NCI-H1930 (cell line): Measurements from ENCODE around the gene THSD8.

Experiments used
- DNase-seq, 2 experiments: peaks; one replicate each; lab custom pipeline; 2025; lab: John Stamatoyannopoulos, UW

Gene THSD8

GRCh38 chr19:12801466-12802266 is at the start of gene THSD8, which contains the start of gene PRDX2:
THSD8 (plus strand) TSS chr19:12802069; CDS start chr19:12802072, 3 bp downstream.
PRDX2 (minus strand) TSS chr19:12801800; CDS start chr19:12801261, 539 bp downstream.
- peak; percentile 54 to 59 for DNase-seq

GRCh38 chr19:12754465-12755196 is 47.2 kb upstream of the THSD8 start:
- no peak for DNase-seq

GRCh38 chr19:12756150-12756883 is 45.6 kb upstream of the THSD8 start:
- no peak for DNase-seq

- peak; percentile 34 to 72 for DNase-seq
Observed at GRCh38 chr19:12757544-12758274, 44.2 kb upstream of the THSD8 start.

GRCh38 chr19:12759686-12760085 is 42.2 kb upstream of the THSD8 start:
- no peak for DNase-seq

GRCh38 chr19:12763100-12763499 is 38.8 kb upstream of the THSD8 start:
- no peak for DNase-seq

- DNase-seq, result no peak
Observed at GRCh38 chr19:12764698-12765097, 37.2 kb upstream of the THSD8 start.

- peak; percentile 51 to 77 for DNase-seq
Observed at GRCh38 chr19:12766051-12766521, 35.8 kb upstream of the THSD8 start.

- no peak for DNase-seq
Observed at GRCh38 chr19:12767150-12767549, 34.7 kb upstream of the THSD8 start.

GRCh38 chr19:12767666-12768065 is 34.2 kb upstream of the THSD8 start:
- DNase-seq, result no peak

- peak; percentile 73 to 84 for DNase-seq
Observed at GRCh38 chr19:12769689-12770088, 32.2 kb upstream of the THSD8 start.

GRCh38 chr19:12770922-12771321 is 30.9 kb upstream of the THSD8 start:
- no peak for DNase-seq

GRCh38 chr19:12772323-12772722 is 29.5 kb upstream of the THSD8 start:
- no peak for DNase-seq

- DNase-seq, result no peak
Observed at GRCh38 chr19:12773571-12773970, 28.3 kb upstream of the THSD8 start.

- DNase-seq, result peak; percentile 15 to 32
Observed at GRCh38 chr19:12774588-12775555, 27.0 kb upstream of the THSD8 start, which contains the start of gene HOOK2. HOOK2 (minus strand) TSS chr19:12775552; CDS start chr19:12775449, 103 bp downstream.

- DNase-seq, result peak; percentile 56 to 75
Observed at GRCh38 chr19:12777217-12778016, 24.5 kb upstream of the THSD8 start.

GRCh38 chr19:12778017-12778904 is 23.6 kb upstream of the THSD8 start:
- peak; percentile 34 to 52 for DNase-seq

GRCh38 chr19:12778905-12779161 is 23.0 kb upstream of the THSD8 start:
- no peak for DNase-seq
